Gastroesophageal sphincter (tissue), 3 donors: Measurements from ENCODE around the gene IL2RA.

Source experiments
- POLR2A ChIP-seq, 2 donors: fragments of 450-650 bp; IDR thresholded peaks; one replicate each; pipeline ENCODE4 v1.6.1; 2017; ENCODE audit warnings: antibody characterized with exemption in 2 of 2, mild to moderate bottlenecking in 2 of 2, moderate library complexity in 1 of 2
- TF ChIP-seq, protein P1 (sequence below), 4 experiments: fragments of 200-600 bp in 2 of 4; fragments of 450-650 bp in 2 of 4; sonication (generic) in 1 of 4; IDR thresholded peaks; one replicate each; pipeline ENCODE4 v1.5.1; 2017 to 2019; ENCODE audit warnings: antibody characterized with exemption in 4 of 4, mild to moderate bottlenecking in 2 of 4, moderate library complexity in 2 of 4

DNA sequence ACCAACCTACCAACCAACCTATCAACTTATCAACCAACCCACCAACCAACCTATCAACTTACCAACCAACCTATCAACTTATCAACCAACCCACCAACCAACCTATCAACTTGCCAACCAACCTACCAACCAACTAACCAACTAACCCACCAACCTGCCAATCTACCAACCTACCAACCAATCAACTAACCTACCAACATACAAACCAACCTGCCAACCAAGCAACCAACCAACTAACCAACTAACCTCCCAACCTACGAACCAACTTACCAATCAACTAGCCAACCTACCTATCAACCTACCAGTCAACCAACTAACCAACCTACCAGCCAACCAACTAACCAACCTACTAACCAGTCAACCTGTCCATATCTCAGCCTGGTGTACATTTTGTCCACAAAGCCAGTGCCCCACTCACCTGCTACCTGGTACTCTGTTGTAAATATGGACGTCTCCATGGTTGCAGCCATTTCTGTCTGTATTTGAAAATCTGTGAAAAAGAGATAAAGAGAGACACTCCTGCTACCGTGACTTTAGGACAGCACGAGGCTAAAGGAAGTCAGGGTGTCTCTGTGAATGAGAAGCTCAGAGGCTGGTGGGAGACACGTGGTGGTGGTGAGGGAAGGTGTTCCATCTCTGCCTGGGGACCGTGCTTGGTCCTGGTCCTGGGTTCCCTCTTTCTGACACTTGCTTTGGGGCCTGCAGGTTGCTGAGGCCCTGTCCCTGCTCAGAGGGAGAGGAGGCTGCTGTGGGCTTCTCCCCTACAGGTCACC lies 43.0 kb downstream of the IL2RA start:
- TF ChIP-seq, protein P1, sequence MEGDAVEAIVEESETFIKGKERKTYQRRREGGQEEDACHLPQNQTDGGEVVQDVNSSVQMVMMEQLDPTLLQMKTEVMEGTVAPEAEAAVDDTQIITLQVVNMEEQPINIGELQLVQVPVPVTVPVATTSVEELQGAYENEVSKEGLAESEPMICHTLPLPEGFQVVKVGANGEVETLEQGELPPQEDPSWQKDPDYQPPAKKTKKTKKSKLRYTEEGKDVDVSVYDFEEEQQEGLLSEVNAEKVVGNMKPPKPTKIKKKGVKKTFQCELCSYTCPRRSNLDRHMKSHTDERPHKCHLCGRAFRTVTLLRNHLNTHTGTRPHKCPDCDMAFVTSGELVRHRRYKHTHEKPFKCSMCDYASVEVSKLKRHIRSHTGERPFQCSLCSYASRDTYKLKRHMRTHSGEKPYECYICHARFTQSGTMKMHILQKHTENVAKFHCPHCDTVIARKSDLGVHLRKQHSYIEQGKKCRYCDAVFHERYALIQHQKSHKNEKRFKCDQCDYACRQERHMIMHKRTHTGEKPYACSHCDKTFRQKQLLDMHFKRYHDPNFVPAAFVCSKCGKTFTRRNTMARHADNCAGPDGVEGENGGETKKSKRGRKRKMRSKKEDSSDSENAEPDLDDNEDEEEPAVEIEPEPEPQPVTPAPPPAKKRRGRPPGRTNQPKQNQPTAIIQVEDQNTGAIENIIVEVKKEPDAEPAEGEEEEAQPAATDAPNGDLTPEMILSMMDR (IDR thresholded peaks at IDR 0.05) = no peak
- no peak for TF ChIP-seq POLR2A (IDR thresholded peaks at IDR 0.05)
